ENCODE measurements around the gene TMEM266. TPM values are rescaled to one million over a fixed set of nuclear protein-coding genes. Genes with fewer than 3 reads are reported as not detected.
"Not testable (repeated sequence)": the region's sequence is repeated elsewhere in the genome, so short reads cannot be mapped to it uniquely, and the experiment has no call there.

TMEM266 gene
- total RNA-seq, 4 donors from 2014 or later = 0.27 to 2.7 (median 1.5) TPM

GRCh38 chr15:76032046-76032445 lies 27.7 kb upstream of the TMEM266 start:
- no peak for TF ChIP-seq POLR2A (IDR thresholded peaks at IDR 0.05)
- TF ChIP-seq CTCF (IDR thresholded peaks at IDR 0.05) = no peak
- 81 to 86% methylated on average over 1 of the region's 1 CpG for WGBS, 2 donors
- DNase-seq (ENCODE audit: low spot score in 2 of 2) = no peak
- no peak overlapping the region for H3K4me3 ChIP-seq (ENCODE audit: low read depth, poor library complexity, severe bottlenecking)
- intact Hi-C loops (cut with DNase I; ENCODE audit: low total_unique reads) = no loop called here

GRCh38 chr15:76033438-76033837 lies 26.3 kb upstream of the TMEM266 start:
- 71 to 86% methylated on average over 1 of the region's 1 CpG for WGBS, 2 donors
- intact Hi-C loops (cut with DNase I; ENCODE audit: low total_unique reads) = no loop called here
- no peak overlapping the region for H3K4me3 ChIP-seq (ENCODE audit: low read depth, poor library complexity, severe bottlenecking)
- DNase-seq (ENCODE audit: low spot score in 2 of 2) = no peak
- no peak for TF ChIP-seq CTCF (IDR thresholded peaks at IDR 0.05)
- no peak for TF ChIP-seq POLR2A (IDR thresholded peaks at IDR 0.05)

- intact Hi-C loops (cut with DNase I; ENCODE audit: low total_unique reads) = no loop called here
- WGBS, 2 donors = 75 to 82% methylated on average over 2 of the region's 2 CpGs
- TF ChIP-seq POLR2A (IDR thresholded peaks at IDR 0.05) = no peak
- no peak for TF ChIP-seq CTCF (IDR thresholded peaks at IDR 0.05)
- no peak for DNase-seq (ENCODE audit: low spot score in 2 of 2)
- H3K4me3 ChIP-seq (ENCODE audit: low read depth, poor library complexity, severe bottlenecking) = no peak overlapping the region
Observed at GRCh38 chr15:76034111-76034510, 25.7 kb upstream of the TMEM266 start.

GRCh38 chr15:76035593-76035992 lies 24.2 kb upstream of the TMEM266 start:
- intact Hi-C loops (cut with DNase I; ENCODE audit: low total_unique reads) = no loop called here
- 33 to 46% methylated on average over 3 of the region's 3 CpGs for WGBS, 2 donors
- no peak overlapping the region for H3K4me3 ChIP-seq (ENCODE audit: low read depth, poor library complexity, severe bottlenecking)
- TF ChIP-seq CTCF (IDR thresholded peaks at IDR 0.05) = no peak
- DNase-seq (ENCODE audit: low spot score in 2 of 2) = no peak

GRCh38 chr15:76038512-76038911 lies 21.3 kb upstream of the TMEM266 start:
- WGBS, 2 donors = 55 to 56% methylated on average over 1 of the region's 1 CpG
- intact Hi-C loops (cut with DNase I; ENCODE audit: low total_unique reads) = no loop called here
- DNase-seq (ENCODE audit: low spot score in 2 of 2) = peak in 1 of 2 donors; percentile 44
- no peak overlapping the region for H3K4me3 ChIP-seq (ENCODE audit: low read depth, poor library complexity, severe bottlenecking)
- TF ChIP-seq POLR2A (IDR thresholded peaks at IDR 0.05) (no peak), CTCF (IDR thresholded peaks at IDR 0.05) (no peak)

GRCh38 chr15:76054201-76054600 lies 5.6 kb upstream of the TMEM266 start:
- DNase-seq (ENCODE audit: low spot score in 2 of 2); intact Hi-C loops (cut with DNase I; ENCODE audit: low total_unique reads); H3K4me3 ChIP-seq (ENCODE audit: low read depth, poor library complexity, severe bottlenecking): not testable (repeated sequence)
- 90 to 96% methylated on average over 10 of the region's 10 CpGs for WGBS, 2 donors

Data from lower leg skin (tissue), 4 donors.